Endothelial cell of umbilical vein (primary cell): Measurements from ENCODE around the gene USP49. TPM values are rescaled to one million over a fixed set of nuclear protein-coding genes. Genes with fewer than 3 reads are reported as not detected.
"Not testable (repeated sequence)": the region's sequence is repeated elsewhere in the genome, so short reads cannot be mapped to it uniquely, and the experiment has no call there.

ENCODE experiments used
- BruUV-seq: library from RNA; stranded (reverse); fragments of 400-500 nt; replicated peaks from 2 replicates; lab custom pipeline; 2021; lab: Mats Ljungman, UMichigan
- CTCF ChIA-PET: fragments of 300-600, 350-600 bp; sonication (Branson Sonifier 250); formaldehyde crosslinking; loops from one replicate; lab custom pipeline; 2021; ENCODE audit warnings: antibody characterized with exemption, inconsistent platforms; lab: Charles Lee
- POLR2A ChIA-PET: fragments of 300-600, 350-600 bp; sonication (Branson Sonifier 250); formaldehyde crosslinking; loops from one replicate; lab custom pipeline; 2021; ENCODE audit warnings: antibody characterized with exemption, inconsistent platforms; lab: Charles Lee
- DNase-seq: peaks from one replicate; pipeline ENCODE4 v3.0.0-alpha.2; 2011; ENCODE audit warnings: low read depth, low spot score
- FAIRE-seq: peaks from 2 replicates; lab custom pipeline; 2011; peaks lifted over from hg19 to GRCh38; lab: Jason Lieb, UNC
- H2AFZ ChIP-seq: 2 replicates; pipeline ENCODE4 v1.6.0; 2012; ENCODE audit warnings: low read depth, low read length, control low read depth, inconsistent platforms
- H3K27ac ChIP-seq: 2 replicates; pipeline ENCODE4 v1.5.1; 2011; ENCODE audit warnings: low read depth, mild to moderate bottlenecking, control low read depth, low read length, moderate library complexity; ENCODE audit not compliant: insufficient read depth
- H3K27me3 ChIP-seq, 2 experiments: 2 replicates each; pipeline versions ENCODE4 v1.6.0 to v1.6.1; 2011; ENCODE audit warnings: low read length in 2 of 2, mixed read lengths in 1 of 2; ENCODE audit not compliant: control insufficient read depth in 2 of 2, insufficient read depth in 2 of 2
- H3K36me3 ChIP-seq, 2 experiments: 2 replicates in 1 of 2; 3 replicates in 1 of 2; pipeline ENCODE4 v1.5.1; 2011; ENCODE audit warnings: low read length in 2 of 2, mild to moderate bottlenecking in 1 of 2, moderate library complexity in 1 of 2; ENCODE audit not compliant: control insufficient read depth in 2 of 2, insufficient read depth in 2 of 2; ENCODE audit errors: extremely low read depth in 1 of 2
- H3K4me1 ChIP-seq: 3 replicates; pipeline ENCODE4 v1.5.1; 2011; ENCODE audit warnings: mild to moderate bottlenecking, low read length; ENCODE audit not compliant: control insufficient read depth, insufficient read depth; ENCODE audit errors: extremely low read depth
- H3K4me2 ChIP-seq: 2 replicates; pipeline ENCODE4 v1.6.1; 2011; ENCODE audit warnings: low read length, control low read depth, mixed read lengths; ENCODE audit not compliant: insufficient read depth
- H3K4me3 ChIP-seq, 3 experiments: fragments of 200-600 bp in 1 of 3; sonication (generic), shearing (Covaris generic) in 1 of 3; replicated peaks in 1 of 3; 2 replicates each; pipeline ENCODE4 v1.5.1; 2011 to 2016; ENCODE audit warnings: control low read depth in 3 of 3, low read length in 3 of 3, mild to moderate bottlenecking in 2 of 3, inconsistent platforms in 1 of 3, low read depth in 1 of 3, moderate library complexity in 1 of 3; ENCODE audit not compliant: insufficient read depth in 1 of 3
- H3K79me2 ChIP-seq: 2 replicates; pipeline ENCODE4 v1.6.0; 2012; ENCODE audit warnings: low read length, inconsistent platforms; ENCODE audit not compliant: control insufficient read depth, insufficient read depth
- H3K9ac ChIP-seq: replicated peaks from 2 replicates; pipeline ENCODE3; 2011; ENCODE audit warnings: low read length, control low read depth; ENCODE audit not compliant: insufficient read depth; ENCODE audit errors: extremely low read depth
- H3K9me1 ChIP-seq: replicated peaks from 3 replicates; pipeline ENCODE4 v1.6.0; 2011; ENCODE audit warnings: mild to moderate bottlenecking, low read length; ENCODE audit not compliant: control insufficient read depth, insufficient read depth; ENCODE audit errors: extremely low read depth
- H3K9me3 ChIP-seq: replicated peaks from 2 replicates; pipeline ENCODE4 v1.5.1; 2012; ENCODE audit warnings: low read length, inconsistent platforms; ENCODE audit not compliant: control insufficient read depth, insufficient read depth
- H4K20me1 ChIP-seq: replicated peaks from 2 replicates; pipeline ENCODE3; 2011; ENCODE audit warnings: mild to moderate bottlenecking, low read length; ENCODE audit not compliant: control insufficient read depth, insufficient read depth; ENCODE audit errors: extremely low read depth
- CTCF ChIP-seq, 2 donors: IDR thresholded peaks; 1 replicate in 1 of 2; 2 replicates in 1 of 2; pipeline ENCODE4 v1.5.1; 2011; ENCODE audit warnings: low read length in 2 of 2, mild to moderate bottlenecking in 2 of 2, moderate library complexity in 2 of 2, control low read depth in 1 of 2, inconsistent platforms in 1 of 2, low read depth in 1 of 2; ENCODE audit not compliant: insufficient read depth in 1 of 2; ENCODE audit errors: extremely low read depth in 1 of 2
- EZH2 ChIP-seq: IDR thresholded peaks from 2 replicates; pipeline ENCODE4 v1.6.1; 2012; ENCODE audit warnings: borderline replicate concordance, low read depth, mild to moderate bottlenecking, moderate library complexity, low read length, inconsistent platforms; ENCODE audit not compliant: severe bottlenecking
- JUN ChIP-seq: IDR thresholded peaks from 2 replicates; pipeline ENCODE4 v1.6.1; 2011; ENCODE audit warnings: borderline replicate concordance, low read depth; ENCODE audit not compliant: insufficient read length, insufficient read depth
- MYC ChIP-seq: IDR thresholded peaks from one replicate; pipeline ENCODE4 v1.6.1; 2011; ENCODE audit warnings: mild to moderate bottlenecking, low read depth, low read length
- POLR2A ChIP-seq: IDR thresholded peaks from 2 replicates; pipeline ENCODE4 v1.6.1; 2012; ENCODE audit warnings: low read depth, mild to moderate bottlenecking, control low read depth, low read length
- POLR2AphosphoS5 ChIP-seq: IDR thresholded peaks from 2 replicates; pipeline ENCODE4 v1.6.1; 2012; ENCODE audit warnings: low read depth, mild to moderate bottlenecking, control low read depth, low read length, moderate library complexity; ENCODE audit not compliant: insufficient read depth
- dilution Hi-C: fragments of 300-500 bp; cut with MboI; formaldehyde crosslinking; loops from one replicate; pipeline ENCODE4 v1.15.0; 2019; ENCODE audit warnings: low sequenced_read_pairs; ENCODE audit not compliant: extremely low pct_ligation_motif_present
- intact Hi-C: fragments of 100-400 bp; cut with micrococcal nuclease; formaldehyde crosslinking; loops from one replicate; pipeline ENCODE4 v1.10.0; 2022
- polyA plus RNA-seq, 4 experiments: library from polyadenylated mRNA; depleted of rRNA in 3 of 4; stranded (reverse) in 3 of 4; unstranded in 1 of 4; fragments of >200 nt; gene quantifications; 2 replicates each; pipeline versions ENCODE4 v1.2.1 to v1.2.3, GENCODE V29; 2011 to 2012; ENCODE audit warnings: missing spikeins in 1 of 4
- total RNA-seq: library from RNA; stranded (reverse); gene quantifications from 2 replicates; pipeline ENCODE4 v1.2.3, GENCODE V29; 2021

The USP49 gene
- total and polyA plus RNA-seq, 2 donors (not counting 3 experiments of a cell fraction or from before 2014, with no cell fraction given), result 2.4 to 4.1 TPM

- no peak for TF ChIP-seq MYC
- no peak for TF ChIP-seq POLR2A
- no peak for TF ChIP-seq CTCF (IDR thresholded peaks at IDR 0.05; ENCODE audit: extremely low read depth in 1 of 2, insufficient read depth in 1 of 2, low read depth in 1 of 2, low read length in 2 of 2)
- no peak for TF ChIP-seq EZH2
- TF ChIP-seq JUN, result no peak
- no peak for TF ChIP-seq POLR2AphosphoS5
- CTCF ChIA-PET, result interaction anchor here (0.6 to 0.8 kb wide), 3 partner anchors 33 to 219 kb away, joined by 3 read pairs; no protein-coding TSS in a partner anchor
Measured at GRCh38 chr6:41767112-41767833, 127.9 kb downstream of the USP49 start.

GRCh38 chr6:41766043-41766664 is 129.0 kb downstream of the USP49 start:
- H4K20me1 ChIP-seq, BruUV-seq, H3K79me2 ChIP-seq, H3K36me3 ChIP-seq, POLR2A ChIA-PET, intact Hi-C loops, H3K9me3 ChIP-seq, H3K4me3 ChIP-seq, H3K4me1 ChIP-seq, H3K27ac ChIP-seq, H3K4me2 ChIP-seq, H3K27me3 ChIP-seq, DNase-seq, H3K9ac ChIP-seq, H3K9me1 ChIP-seq, H2AFZ ChIP-seq, dilution Hi-C loops, FAIRE-seq: not testable (repeated sequence)
- CTCF ChIA-PET, result interaction anchor here (0.6 to 0.8 kb wide), 3 partner anchors 10 to 60 kb away, joined by 3 read pairs; no protein-coding TSS in a partner anchor

More at GRCh38 chr6:41767112-41767833, 127.9 kb downstream of the USP49 start:
- Histone ChIP-seq H3K36me3 (peaks cover 0 to 11% of the 10 kb centered on the region in 2 experiments), H3K4me2 (no peak overlapping the region), H2AFZ (peak overlapping the region; percentile 62), H3K4me1 (peaks cover 6% of the 10 kb centered on the region), H3K9me3 (no peaks in the 10 kb centered on the region), H3K4me3 (no peak overlapping the region), H3K27ac (no peak overlapping the region), H3K9me1 (no peaks in the 10 kb centered on the region), H4K20me1 (no peaks in the 10 kb centered on the region), H3K9ac (no peak overlapping the region), H3K27me3 (no peaks in the 10 kb centered on the region), H3K79me2 (no peaks in the 10 kb centered on the region)
- POLR2A ChIA-PET, result no interaction called here
- intact Hi-C loops, result no loop called here
- DNase-seq, result peak; percentile 77
- FAIRE-seq, result peak; percentile 87
- no TSS peak for BruUV-seq
- dilution Hi-C loops, result no loop called here
